Measurements from ENCODE around the gene RNF32.

DNA sequence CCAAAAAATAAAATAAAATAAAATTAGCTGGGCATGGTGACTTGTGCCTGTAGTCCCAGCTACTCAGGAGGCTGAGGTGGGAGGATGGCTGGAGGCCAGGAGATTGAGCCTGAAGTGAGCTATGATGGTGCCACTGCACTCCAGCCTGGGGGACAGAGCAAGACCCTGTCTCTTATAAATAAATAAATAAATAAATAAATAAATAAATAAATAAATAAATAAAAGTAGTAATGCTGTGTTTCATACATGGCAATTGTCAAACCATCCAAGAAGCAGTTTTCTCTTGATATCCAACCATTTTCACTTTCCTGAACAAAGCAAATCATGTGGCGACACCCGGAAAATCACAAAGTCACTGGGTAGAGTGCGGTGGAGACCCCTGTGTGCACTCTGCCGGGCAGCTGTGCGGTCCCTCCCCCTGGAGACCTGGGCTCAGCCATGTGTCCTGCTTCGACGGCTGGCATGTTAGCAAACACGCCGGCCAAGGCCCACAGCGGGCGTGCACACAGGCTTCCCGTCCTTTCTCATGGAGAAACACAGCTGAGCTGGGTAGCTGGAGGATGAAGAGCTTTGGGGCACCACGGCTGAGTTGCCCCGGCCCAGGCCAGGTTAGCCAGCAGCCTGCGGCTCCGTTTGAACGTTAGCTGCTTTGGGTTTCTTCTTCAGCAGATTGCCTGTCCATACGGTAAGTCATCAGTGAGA is 22.3 kb upstream of the RNF32 start:
- TF ChIP-seq HDAC2 (CRISPR knock-in tag; IDR thresholded peaks at IDR 0.05) (no peak), EZH2 (conservative IDR thresholded peaks at IDR 0.05; ENCODE audit: low read depth, low read length) (no peak)
- TF ChIP-seq, protein P1, sequence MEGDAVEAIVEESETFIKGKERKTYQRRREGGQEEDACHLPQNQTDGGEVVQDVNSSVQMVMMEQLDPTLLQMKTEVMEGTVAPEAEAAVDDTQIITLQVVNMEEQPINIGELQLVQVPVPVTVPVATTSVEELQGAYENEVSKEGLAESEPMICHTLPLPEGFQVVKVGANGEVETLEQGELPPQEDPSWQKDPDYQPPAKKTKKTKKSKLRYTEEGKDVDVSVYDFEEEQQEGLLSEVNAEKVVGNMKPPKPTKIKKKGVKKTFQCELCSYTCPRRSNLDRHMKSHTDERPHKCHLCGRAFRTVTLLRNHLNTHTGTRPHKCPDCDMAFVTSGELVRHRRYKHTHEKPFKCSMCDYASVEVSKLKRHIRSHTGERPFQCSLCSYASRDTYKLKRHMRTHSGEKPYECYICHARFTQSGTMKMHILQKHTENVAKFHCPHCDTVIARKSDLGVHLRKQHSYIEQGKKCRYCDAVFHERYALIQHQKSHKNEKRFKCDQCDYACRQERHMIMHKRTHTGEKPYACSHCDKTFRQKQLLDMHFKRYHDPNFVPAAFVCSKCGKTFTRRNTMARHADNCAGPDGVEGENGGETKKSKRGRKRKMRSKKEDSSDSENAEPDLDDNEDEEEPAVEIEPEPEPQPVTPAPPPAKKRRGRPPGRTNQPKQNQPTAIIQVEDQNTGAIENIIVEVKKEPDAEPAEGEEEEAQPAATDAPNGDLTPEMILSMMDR (CRISPR knock-in tag; IDR thresholded peaks at IDR 0.05) = no peak
- TF ChIP-seq, protein P2, sequence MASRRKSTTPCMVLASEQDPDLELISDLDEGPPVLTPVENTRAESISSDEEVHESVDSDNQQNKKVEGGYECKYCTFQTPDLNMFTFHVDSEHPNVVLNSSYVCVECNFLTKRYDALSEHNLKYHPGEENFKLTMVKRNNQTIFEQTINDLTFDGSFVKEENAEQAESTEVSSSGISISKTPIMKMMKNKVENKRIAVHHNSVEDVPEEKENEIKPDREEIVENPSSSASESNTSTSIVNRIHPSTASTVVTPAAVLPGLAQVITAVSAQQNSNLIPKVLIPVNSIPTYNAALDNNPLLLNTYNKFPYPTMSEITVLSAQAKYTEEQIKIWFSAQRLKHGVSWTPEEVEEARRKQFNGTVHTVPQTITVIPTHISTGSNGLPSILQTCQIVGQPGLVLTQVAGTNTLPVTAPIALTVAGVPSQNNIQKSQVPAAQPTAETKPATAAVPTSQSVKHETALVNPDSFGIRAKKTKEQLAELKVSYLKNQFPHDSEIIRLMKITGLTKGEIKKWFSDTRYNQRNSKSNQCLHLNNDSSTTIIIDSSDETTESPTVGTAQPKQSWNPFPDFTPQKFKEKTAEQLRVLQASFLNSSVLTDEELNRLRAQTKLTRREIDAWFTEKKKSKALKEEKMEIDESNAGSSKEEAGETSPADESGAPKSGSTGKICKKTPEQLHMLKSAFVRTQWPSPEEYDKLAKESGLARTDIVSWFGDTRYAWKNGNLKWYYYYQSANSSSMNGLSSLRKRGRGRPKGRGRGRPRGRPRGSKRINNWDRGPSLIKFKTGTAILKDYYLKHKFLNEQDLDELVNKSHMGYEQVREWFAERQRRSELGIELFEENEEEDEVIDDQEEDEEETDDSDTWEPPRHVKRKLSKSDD (CRISPR knock-in tag; IDR thresholded peaks at IDR 0.05; ENCODE audit: low read depth) = no peak

All from HepG2 (cell line).